Lung (tissue), 12 donors: ENCODE results near the gene MAN2A2. TPM values are rescaled to one million over a fixed set of nuclear protein-coding genes. Genes with fewer than 3 reads are reported as not detected.

ENCODE experiments used
- ATAC-seq: fragments of 200-7000 bp; cut with Tn5 transposase; one replicate; pipeline ENCODE4 v1.9.1; 2020; ENCODE audit warnings: moderate number of reproducible peaks; ENCODE audit not compliant: insufficient read depth, low FRiP score
- DNase-seq, 3 donors: peaks; one replicate each; pipeline ENCODE4 v3.0.0-alpha.2; 2013 to 2017
- H3K27ac ChIP-seq, 2 donors: one replicate each; pipeline ENCODE4 v1.5.1; 2013; ENCODE audit warnings: mild to moderate bottlenecking in 2 of 2, moderate library complexity in 2 of 2, control low read depth in 1 of 2, inconsistent platforms in 1 of 2, low read depth in 1 of 2, low read length in 1 of 2
- H3K27me3 ChIP-seq, 3 donors: one replicate each; pipeline ENCODE4 v1.5.1; 2013; ENCODE audit warnings: low read length in 2 of 3; ENCODE audit not compliant: control insufficient read depth in 3 of 3, insufficient read depth in 3 of 3
- H3K36me3 ChIP-seq, 4 donors: one replicate each; pipeline ENCODE4 v1.5.1; 2013; ENCODE audit warnings: low read length in 4 of 4, mild to moderate bottlenecking in 1 of 4, moderate library complexity in 1 of 4; ENCODE audit not compliant: control insufficient read depth in 4 of 4, insufficient read depth in 4 of 4
- H3K4me1 ChIP-seq, 5 donors: one replicate each; pipeline ENCODE4 v1.5.1; 2013; ENCODE audit warnings: low read length in 5 of 5, mild to moderate bottlenecking in 2 of 5, moderate library complexity in 1 of 5; ENCODE audit not compliant: control insufficient read depth in 5 of 5, insufficient read depth in 5 of 5
- H3K4me3 ChIP-seq: one replicate; pipeline ENCODE4 v1.5.1; 2013; ENCODE audit warnings: mild to moderate bottlenecking, control low read depth, moderate library complexity
- H3K9ac ChIP-seq, 2 donors: one replicate each; pipeline ENCODE4 v1.5.1; 2013; ENCODE audit warnings: low read length in 2 of 2, control low read depth in 1 of 2; ENCODE audit not compliant: insufficient read depth in 1 of 2
- H3K9me3 ChIP-seq, 4 donors: one replicate each; pipeline ENCODE4 v1.5.1; 2013; ENCODE audit warnings: low read length in 3 of 4, mild to moderate bottlenecking in 1 of 4, moderate library complexity in 1 of 4; ENCODE audit not compliant: control insufficient read depth in 4 of 4, insufficient read depth in 3 of 4
- WGBS, 2 donors: extraction: QIAGEN DNeasy Blood & Tissue Kit; methylation state at CpG; one replicate each; pipeline ENCODE4 v1.1.7; 2013; 5-methylcytosine and 5-hydroxymethylcytosine counted together
- polyA plus RNA-seq, 2 donors: library from polyadenylated mRNA; stranded (reverse); fragments of 200-250 nt; gene quantifications; one replicate each; pipeline ENCODE4 v1.2.1, GENCODE V29; 2013
- total RNA-seq, 2 donors: library from RNA; depleted of rRNA in 1 of 2; stranded (reverse); fragments of >200 nt in 1 of 2; gene quantifications; one replicate each; pipeline ENCODE4 v1.2.1, GENCODE V29; 2014 to 2021
- TF ChIP-seq, protein P1 (sequence below): IDR thresholded peaks from 2 replicates; pipeline ENCODE4 v1.5.1; 2012; ENCODE audit warnings: mild to moderate bottlenecking; ENCODE audit errors: control extremely low read depth, extremely low read depth
- donor health status: control.
- donor health status: control.
- donor health status: Bipolar disorder and iron deficiency.
- donor health status: healthy.
- donor health status: DM: yes; HTN: yes; CAD: no.

Gene MAN2A2
- total and polyA plus RNA-seq, 4 donors: 34.1 to 82.9 (median 60.1) TPM

DNA sequence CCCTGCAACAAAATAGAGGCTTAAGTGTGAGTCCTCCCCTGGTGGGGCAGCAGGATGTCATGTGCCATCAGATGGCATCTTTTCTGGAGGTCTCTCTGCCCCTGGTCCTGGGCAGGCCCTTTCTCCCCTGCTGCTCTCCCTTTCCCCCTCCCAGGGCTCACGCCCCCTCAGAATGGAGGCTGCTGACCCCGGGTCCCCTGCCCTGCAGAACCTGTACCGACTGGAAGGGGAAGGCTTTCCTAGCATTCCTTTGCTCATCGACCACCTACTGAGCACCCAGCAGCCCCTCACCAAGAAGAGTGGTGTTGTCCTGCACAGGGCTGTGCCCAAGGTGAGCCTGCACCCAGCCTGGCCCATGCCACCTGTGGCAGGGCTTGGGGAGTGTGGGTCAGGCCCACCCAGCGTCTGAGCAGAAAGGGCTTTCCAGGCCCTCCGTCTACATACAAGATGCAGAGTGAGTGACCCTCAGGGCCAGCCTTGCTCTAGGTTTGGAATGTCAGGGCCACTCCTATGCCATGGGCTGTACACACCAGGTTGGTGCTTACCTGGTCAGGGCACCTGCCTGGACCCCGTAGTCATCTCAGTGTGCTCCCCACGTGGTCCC is 11.7 kb upstream of the MAN2A2 start:
- Histone ChIP-seq H3K9ac (no peak overlapping the region), H3K36me3 (peaks cover 0 to 65% (median 26%) of the 10 kb centered on the region in 4 donors), H3K9me3 (no peaks in the 10 kb centered on the region), H3K27me3 (no peaks in the 10 kb centered on the region), H3K27ac (no peak overlapping the region), H3K4me1 (peaks cover 0 to 3% (median 0%) of the 10 kb centered on the region in 5 donors), H3K4me3 (no peak overlapping the region)
- no peak for ATAC-seq
- 88 to 96% methylated on average over 8 of the region's 8 CpGs for whole genome bisulfite sequencing, 2 donors
- DNase-seq: no peak
- TF ChIP-seq, protein P1, sequence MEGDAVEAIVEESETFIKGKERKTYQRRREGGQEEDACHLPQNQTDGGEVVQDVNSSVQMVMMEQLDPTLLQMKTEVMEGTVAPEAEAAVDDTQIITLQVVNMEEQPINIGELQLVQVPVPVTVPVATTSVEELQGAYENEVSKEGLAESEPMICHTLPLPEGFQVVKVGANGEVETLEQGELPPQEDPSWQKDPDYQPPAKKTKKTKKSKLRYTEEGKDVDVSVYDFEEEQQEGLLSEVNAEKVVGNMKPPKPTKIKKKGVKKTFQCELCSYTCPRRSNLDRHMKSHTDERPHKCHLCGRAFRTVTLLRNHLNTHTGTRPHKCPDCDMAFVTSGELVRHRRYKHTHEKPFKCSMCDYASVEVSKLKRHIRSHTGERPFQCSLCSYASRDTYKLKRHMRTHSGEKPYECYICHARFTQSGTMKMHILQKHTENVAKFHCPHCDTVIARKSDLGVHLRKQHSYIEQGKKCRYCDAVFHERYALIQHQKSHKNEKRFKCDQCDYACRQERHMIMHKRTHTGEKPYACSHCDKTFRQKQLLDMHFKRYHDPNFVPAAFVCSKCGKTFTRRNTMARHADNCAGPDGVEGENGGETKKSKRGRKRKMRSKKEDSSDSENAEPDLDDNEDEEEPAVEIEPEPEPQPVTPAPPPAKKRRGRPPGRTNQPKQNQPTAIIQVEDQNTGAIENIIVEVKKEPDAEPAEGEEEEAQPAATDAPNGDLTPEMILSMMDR: no peak

DNA sequence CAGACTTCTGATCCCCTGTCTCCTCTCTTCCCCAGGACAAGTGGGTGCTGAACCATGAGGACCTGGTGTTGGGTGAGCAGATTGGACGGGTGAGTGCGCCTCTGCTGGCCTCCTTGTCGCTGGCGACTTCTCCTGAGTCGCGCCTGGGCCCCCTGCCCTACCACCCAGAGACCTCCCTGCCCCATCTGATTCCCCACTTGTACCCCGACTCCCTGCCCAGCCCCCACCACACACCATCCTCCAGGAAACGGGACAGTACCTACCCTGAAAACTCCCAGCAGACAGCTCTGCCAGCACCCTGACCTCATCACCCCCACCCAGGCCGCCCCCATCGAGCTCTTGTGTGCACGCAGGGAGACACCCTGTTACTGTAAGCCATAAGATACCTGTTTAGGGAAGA is 11.1 kb upstream of the MAN2A2 start:
- DNase-seq: no peak
- ATAC-seq: no peak
- no peak overlapping the region for H3K9ac ChIP-seq
- H3K36me3 ChIP-seq: peaks cover 0 to 63% (median 26%) of the 10 kb centered on the region in 4 donors
- H3K27ac ChIP-seq: no peak overlapping the region
- 95% methylated on average over 11 of the region's 11 CpGs for WGBS, 2 donors
- no peaks in the 10 kb centered on the region for H3K9me3 ChIP-seq
- H3K4me3 ChIP-seq: no peak overlapping the region
- H3K27me3 ChIP-seq: no peaks in the 10 kb centered on the region
- peaks cover 0 to 1% (median 0%) of the 10 kb centered on the region in 5 donors for H3K4me1 ChIP-seq
- TF ChIP-seq, protein P1: no peak

DNA sequence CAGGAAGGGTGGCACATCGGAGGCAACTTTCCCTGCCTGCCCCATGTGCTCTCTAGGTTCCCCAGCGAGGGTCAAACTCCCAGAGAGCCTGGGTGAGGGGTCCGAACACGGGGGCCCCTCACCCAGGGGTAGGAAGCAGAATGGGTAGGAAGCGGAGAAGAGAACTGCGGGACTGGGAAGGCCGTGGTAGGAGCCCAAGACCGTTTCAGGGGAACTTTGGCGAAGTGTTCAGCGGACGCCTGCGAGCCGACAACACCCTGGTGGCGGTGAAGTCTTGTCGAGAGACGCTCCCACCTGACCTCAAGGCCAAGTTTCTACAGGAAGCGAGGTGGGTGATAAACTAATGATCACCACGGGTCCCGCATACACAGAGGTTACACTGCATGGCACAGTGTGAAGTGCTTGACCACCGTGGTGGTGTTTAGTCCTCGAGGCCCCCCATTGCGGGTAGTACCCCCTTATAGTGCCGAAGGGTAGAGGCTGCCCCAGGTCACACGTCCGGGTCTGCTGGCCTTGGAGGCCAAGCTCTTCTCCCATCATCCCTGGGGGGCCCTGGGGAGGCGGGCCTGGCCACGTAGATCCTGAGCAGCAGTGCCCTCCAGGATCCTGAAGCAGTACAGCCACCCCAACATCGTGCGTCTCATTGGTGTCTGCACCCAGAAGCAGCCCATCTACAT is 10.5 kb upstream of the MAN2A2 start:
- no peak for ATAC-seq
- Histone ChIP-seq H3K36me3 (peaks cover 0 to 60% (median 26%) of the 10 kb centered on the region in 4 donors), H3K9ac (no peak overlapping the region), H3K9me3 (no peaks in the 10 kb centered on the region), H3K4me1 (no peaks in the 10 kb centered on the region), H3K4me3 (no peak overlapping the region), H3K27me3 (no peaks in the 10 kb centered on the region), H3K27ac (no peak overlapping the region)
- DNase-seq: no peak
- 95 to 96% methylated on average over 29 of the region's 29 CpGs for WGBS, 2 donors
- TF ChIP-seq, protein P1: no peak
